SK-N-SH treated with all-trans-retinoic acid at 6 μM for 48 hours (cell line): ENCODE data around the gene FBLIM1.

Source experiments
- GLIS3 ChIP-seq: fragments of 250-450 bp; sonication (Bioruptor Pico); IDR thresholded peaks from 2 replicates; pipeline ENCODE4 v1.5.0; 2020; ENCODE audit warnings: mild to moderate bottlenecking, moderate library complexity
- OSR1 ChIP-seq: fragments of 250-450 bp; sonication (Bioruptor Pico); IDR thresholded peaks from 2 replicates; pipeline ENCODE4 v1.8.0; 2022; ENCODE audit warnings: moderate library complexity, mild to moderate bottlenecking, inconsistent platforms
- SNAI2 ChIP-seq: fragments of 250-450 bp; sonication (Bioruptor Pico); IDR thresholded peaks from 2 replicates; pipeline ENCODE4 v1.5.0; 2020; ENCODE audit warnings: mild to moderate bottlenecking, moderate library complexity
- TCF4 ChIP-seq: fragments of 250-450 bp; sonication (Bioruptor Pico); IDR thresholded peaks from 2 replicates; pipeline ENCODE4 v1.8.0; 2021; ENCODE audit warnings: mild to moderate bottlenecking, moderate library complexity, borderline replicate concordance
- TOX ChIP-seq: fragments of 250-450 bp; sonication (Bioruptor Pico); IDR thresholded peaks from 2 replicates; pipeline ENCODE4 v1.8.0; 2021; ENCODE audit warnings: mild to moderate bottlenecking, moderate library complexity, borderline replicate concordance
- ZNF565 ChIP-seq: fragments of 450-650 bp; formaldehyde crosslinking; conservative IDR thresholded peaks from 2 replicates; pipeline ENCODE4 v1.5.0; 2020; ENCODE audit warnings: low read depth, mild to moderate bottlenecking, moderate library complexity
- ZNF70 ChIP-seq: fragments of 450-650 bp; formaldehyde crosslinking; IDR thresholded peaks from 2 replicates; pipeline ENCODE4 v1.5.0; 2020; ENCODE audit warnings: mild to moderate bottlenecking, moderate library complexity
- TF ChIP-seq, protein P1 (sequence below): fragments of 250-450 bp; sonication (Bioruptor Pico); IDR thresholded peaks from 2 replicates; pipeline ENCODE4 v1.8.0; 2021; ENCODE audit warnings: low read depth, mild to moderate bottlenecking, moderate library complexity, borderline replicate concordance
- TF ChIP-seq, protein P2 (sequence below): fragments of 250-450 bp; sonication (Bioruptor Pico); IDR thresholded peaks from 2 replicates; pipeline ENCODE4 v1.8.0; 2020; ENCODE audit warnings: mild to moderate bottlenecking, moderate library complexity, borderline replicate concordance

DNA sequence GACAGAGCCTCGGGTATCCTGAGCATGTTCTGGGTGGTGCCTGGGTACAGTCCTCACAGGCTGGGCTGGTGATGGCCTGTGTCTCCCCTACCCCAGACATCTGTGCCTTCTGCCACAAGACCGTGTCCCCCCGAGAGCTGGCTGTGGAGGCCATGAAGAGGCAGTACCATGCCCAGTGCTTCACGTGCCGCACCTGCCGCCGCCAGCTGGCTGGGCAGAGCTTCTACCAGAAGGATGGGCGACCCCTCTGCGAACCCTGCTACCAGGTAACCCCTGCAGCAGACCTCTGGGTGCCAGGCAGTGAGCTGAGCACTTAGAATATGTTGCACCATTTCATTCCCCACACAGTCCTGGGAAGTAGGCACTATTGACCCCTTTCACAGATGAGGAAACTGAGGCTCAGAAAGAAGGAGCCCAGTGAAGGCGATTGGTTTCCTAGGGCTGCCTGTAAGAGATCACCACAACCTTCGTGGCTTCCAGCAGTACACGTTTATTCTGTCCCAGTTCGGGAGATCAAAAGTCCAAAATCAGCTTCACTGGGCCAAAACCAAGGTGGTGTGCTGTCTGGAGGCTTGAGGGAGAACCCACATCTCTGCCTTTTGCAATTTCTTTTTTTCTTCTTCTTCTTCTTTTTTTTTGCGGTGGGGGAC lies 11.8 kb downstream of the FBLIM1 start:
- TF ChIP-seq, protein P1, sequence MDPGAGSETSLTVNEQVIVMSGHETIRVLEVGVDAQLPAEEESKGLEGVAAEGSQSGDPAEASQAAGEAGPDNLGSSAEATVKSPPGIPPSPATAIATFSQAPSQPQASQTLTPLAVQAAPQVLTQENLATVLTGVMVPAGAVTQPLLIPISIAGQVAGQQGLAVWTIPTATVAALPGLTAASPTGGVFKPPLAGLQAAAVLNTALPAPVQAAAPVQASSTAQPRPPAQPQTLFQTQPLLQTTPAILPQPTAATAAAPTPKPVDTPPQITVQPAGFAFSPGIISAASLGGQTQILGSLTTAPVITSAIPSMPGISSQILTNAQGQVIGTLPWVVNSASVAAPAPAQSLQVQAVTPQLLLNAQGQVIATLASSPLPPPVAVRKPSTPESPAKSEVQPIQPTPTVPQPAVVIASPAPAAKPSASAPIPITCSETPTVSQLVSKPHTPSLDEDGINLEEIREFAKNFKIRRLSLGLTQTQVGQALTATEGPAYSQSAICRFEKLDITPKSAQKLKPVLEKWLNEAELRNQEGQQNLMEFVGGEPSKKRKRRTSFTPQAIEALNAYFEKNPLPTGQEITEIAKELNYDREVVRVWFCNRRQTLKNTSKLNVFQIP (CRISPR knock-in tag), result no peak
- no peak for TF ChIP-seq SNAI2 (CRISPR knock-in tag)
- TF ChIP-seq GLIS3 (CRISPR knock-in tag), result no peak
- TF ChIP-seq TOX (CRISPR knock-in tag), result no peak
- no peak for TF ChIP-seq OSR1
- TF ChIP-seq, protein P2, sequence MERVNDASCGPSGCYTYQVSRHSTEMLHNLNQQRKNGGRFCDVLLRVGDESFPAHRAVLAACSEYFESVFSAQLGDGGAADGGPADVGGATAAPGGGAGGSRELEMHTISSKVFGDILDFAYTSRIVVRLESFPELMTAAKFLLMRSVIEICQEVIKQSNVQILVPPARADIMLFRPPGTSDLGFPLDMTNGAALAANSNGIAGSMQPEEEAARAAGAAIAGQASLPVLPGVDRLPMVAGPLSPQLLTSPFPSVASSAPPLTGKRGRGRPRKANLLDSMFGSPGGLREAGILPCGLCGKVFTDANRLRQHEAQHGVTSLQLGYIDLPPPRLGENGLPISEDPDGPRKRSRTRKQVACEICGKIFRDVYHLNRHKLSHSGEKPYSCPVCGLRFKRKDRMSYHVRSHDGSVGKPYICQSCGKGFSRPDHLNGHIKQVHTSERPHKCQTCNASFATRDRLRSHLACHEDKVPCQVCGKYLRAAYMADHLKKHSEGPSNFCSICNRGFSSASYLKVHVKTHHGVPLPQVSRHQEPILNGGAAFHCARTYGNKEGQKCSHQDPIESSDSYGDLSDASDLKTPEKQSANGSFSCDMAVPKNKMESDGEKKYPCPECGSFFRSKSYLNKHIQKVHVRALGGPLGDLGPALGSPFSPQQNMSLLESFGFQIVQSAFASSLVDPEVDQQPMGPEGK (CRISPR knock-in tag), result no peak
- no peak for TF ChIP-seq ZNF70
- no peak for TF ChIP-seq ZNF565 (CRISPR knock-in tag)
- no peak for TF ChIP-seq TCF4 (CRISPR knock-in tag)
